HL-60 (cell line): ENCODE results near the gene PRPF39.

Source experiments
- DNase-seq, 2 experiments: peaks; one replicate each; pipeline ENCODE4 v3.0.0-alpha.2; 2010 to 2020; ENCODE audit warnings: low read depth in 1 of 2, low spot score in 1 of 2
- H3K27ac ChIP-seq: fragments of 250-450 bp; sonication (Bioruptor Pico); replicated peaks from 2 replicates; pipeline ENCODE4 v1.5.1; 2020; ENCODE audit warnings: mild to moderate bottlenecking, moderate library complexity
- H3K27me3 ChIP-seq: fragments of 250-450 bp; sonication (Bioruptor Pico); 2 replicates; pipeline ENCODE4 v1.5.1; 2021; ENCODE audit warnings: mild to moderate bottlenecking, moderate library complexity; ENCODE audit not compliant: insufficient read depth, poor library complexity, severe bottlenecking
- H3K4me3 ChIP-seq: replicated peaks from 2 replicates; pipeline ENCODE4 v1.5.1; 2011; ENCODE audit warnings: mild to moderate bottlenecking, control low read depth, low read length; ENCODE audit not compliant: insufficient read depth
- GABPA ChIP-seq: IDR thresholded peaks from 2 replicates; pipeline ENCODE4 v1.6.1; 2012; ENCODE audit warnings: low read depth
- POLR2AphosphoS5 ChIP-seq: IDR thresholded peaks from 2 replicates; pipeline ENCODE4 v1.6.1; 2012; ENCODE audit warnings: low read depth
- SPI1 ChIP-seq: IDR thresholded peaks from 2 replicates; pipeline ENCODE4 v1.6.1; 2012; ENCODE audit warnings: low read depth, mild to moderate bottlenecking, borderline replicate concordance
- TF ChIP-seq, protein P1 (sequence below): IDR thresholded peaks from one replicate; pipeline ENCODE4 v1.5.1; 2011; ENCODE audit warnings: low read length, control low read depth, inconsistent platforms; ENCODE audit not compliant: insufficient read depth
- TF ChIP-seq, protein P2 (sequence below): IDR thresholded peaks from 2 replicates; pipeline ENCODE4 v1.6.1; 2012; ENCODE audit warnings: low read depth; ENCODE audit not compliant: insufficient replicate concordance

PRPF39 gene

DNA sequence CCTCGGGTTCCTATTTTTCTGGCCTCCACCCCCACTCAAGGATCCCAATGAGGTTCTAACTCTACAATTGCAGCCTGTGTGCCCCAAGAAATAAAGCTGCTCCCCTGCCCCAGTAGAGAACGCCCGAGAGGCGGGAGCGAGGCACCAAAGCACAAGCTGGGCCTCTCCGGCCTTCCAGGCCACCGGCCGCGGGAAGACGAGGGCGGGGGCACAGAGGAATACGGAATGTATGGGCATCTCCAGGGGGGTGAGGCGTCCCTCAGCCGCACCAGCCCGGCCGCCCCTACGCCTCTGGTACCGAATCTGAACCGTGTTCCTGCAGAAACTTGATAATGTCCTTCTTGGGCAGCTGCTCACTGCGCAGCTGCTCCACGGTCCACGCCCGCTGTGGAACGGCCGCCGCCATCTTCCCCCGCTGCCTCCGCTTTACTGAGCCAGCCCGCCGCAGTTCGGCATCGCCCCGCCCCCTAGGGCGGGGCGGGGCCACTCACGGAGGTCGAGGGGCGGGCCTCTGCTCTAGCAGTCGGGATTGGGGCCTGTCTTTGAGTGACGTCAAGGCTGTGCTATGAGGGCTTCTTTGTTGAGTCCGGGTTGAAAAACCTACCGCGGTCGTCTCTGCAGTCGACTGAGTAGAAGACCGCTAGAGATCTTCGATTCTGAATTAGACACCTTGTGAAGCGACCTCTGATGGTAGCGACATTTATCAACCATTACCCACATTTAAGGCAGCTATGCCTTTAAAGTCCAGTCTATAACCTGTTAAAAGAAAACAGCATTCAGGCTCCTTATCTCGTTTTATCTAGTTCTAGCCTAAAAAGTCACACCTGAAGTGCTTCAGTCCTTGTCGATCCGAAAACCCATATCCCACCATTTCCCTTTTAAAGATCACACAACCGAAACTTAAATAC is 50.4 kb downstream of the PRPF39 start, which contains the start of gene FKBP3:
Gene FKBP3, minus strand, starts transcription at position 431 of the 908 bp plus-strand sequence. Its CDS starts 25 bp downstream, at position 406.
- Histone ChIP-seq H3K4me3 (peak within 1 kb of the TSS; percentile 90), H3K27ac (peak within 1 kb of the TSS; percentile 97), H3K27me3 (no peaks in the 10 kb centered on the region)
- DNase-seq, result peak; percentile 96 to 99
- peak; percentile 54 for TF ChIP-seq GABPA
- TF ChIP-seq, protein P1, sequence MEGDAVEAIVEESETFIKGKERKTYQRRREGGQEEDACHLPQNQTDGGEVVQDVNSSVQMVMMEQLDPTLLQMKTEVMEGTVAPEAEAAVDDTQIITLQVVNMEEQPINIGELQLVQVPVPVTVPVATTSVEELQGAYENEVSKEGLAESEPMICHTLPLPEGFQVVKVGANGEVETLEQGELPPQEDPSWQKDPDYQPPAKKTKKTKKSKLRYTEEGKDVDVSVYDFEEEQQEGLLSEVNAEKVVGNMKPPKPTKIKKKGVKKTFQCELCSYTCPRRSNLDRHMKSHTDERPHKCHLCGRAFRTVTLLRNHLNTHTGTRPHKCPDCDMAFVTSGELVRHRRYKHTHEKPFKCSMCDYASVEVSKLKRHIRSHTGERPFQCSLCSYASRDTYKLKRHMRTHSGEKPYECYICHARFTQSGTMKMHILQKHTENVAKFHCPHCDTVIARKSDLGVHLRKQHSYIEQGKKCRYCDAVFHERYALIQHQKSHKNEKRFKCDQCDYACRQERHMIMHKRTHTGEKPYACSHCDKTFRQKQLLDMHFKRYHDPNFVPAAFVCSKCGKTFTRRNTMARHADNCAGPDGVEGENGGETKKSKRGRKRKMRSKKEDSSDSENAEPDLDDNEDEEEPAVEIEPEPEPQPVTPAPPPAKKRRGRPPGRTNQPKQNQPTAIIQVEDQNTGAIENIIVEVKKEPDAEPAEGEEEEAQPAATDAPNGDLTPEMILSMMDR, result no peak
- TF ChIP-seq SPI1, result no peak
- TF ChIP-seq, protein P2, sequence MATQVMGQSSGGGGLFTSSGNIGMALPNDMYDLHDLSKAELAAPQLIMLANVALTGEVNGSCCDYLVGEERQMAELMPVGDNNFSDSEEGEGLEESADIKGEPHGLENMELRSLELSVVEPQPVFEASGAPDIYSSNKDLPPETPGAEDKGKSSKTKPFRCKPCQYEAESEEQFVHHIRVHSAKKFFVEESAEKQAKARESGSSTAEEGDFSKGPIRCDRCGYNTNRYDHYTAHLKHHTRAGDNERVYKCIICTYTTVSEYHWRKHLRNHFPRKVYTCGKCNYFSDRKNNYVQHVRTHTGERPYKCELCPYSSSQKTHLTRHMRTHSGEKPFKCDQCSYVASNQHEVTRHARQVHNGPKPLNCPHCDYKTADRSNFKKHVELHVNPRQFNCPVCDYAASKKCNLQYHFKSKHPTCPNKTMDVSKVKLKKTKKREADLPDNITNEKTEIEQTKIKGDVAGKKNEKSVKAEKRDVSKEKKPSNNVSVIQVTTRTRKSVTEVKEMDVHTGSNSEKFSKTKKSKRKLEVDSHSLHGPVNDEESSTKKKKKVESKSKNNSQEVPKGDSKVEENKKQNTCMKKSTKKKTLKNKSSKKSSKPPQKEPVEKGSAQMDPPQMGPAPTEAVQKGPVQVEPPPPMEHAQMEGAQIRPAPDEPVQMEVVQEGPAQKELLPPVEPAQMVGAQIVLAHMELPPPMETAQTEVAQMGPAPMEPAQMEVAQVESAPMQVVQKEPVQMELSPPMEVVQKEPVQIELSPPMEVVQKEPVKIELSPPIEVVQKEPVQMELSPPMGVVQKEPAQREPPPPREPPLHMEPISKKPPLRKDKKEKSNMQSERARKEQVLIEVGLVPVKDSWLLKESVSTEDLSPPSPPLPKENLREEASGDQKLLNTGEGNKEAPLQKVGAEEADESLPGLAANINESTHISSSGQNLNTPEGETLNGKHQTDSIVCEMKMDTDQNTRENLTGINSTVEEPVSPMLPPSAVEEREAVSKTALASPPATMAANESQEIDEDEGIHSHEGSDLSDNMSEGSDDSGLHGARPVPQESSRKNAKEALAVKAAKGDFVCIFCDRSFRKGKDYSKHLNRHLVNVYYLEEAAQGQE, result peak; percentile 35
- TF ChIP-seq POLR2AphosphoS5, result peak; percentile 74

DNA sequence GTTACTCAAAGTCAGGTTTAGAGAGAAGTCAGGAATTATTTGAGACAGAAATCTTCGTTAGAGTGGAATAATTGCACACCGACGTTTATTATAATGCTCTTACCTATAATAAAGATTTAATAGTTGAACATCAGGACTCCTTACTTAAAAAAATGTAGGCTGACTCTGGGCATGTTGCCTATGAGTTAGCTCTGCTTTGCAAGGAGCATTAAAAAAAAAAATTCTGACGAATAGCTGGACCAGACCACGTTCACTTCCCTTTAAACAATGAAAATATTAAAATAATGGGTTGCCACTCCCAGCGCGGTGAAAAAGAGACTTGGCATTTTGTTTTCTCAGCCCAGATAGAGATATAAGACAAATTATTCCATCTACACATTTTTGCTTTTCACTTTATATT is 51.2 kb downstream of the PRPF39 start:
- TF ChIP-seq, protein P2, result no peak
- TF ChIP-seq SPI1 (no peak), GABPA (no peak)
- Histone ChIP-seq H3K4me3 (peak overlapping the region; percentile 39), H3K27me3 (no peaks in the 10 kb centered on the region), H3K27ac (peak overlapping the region; percentile 97)
- DNase-seq, result no peak

DNA sequence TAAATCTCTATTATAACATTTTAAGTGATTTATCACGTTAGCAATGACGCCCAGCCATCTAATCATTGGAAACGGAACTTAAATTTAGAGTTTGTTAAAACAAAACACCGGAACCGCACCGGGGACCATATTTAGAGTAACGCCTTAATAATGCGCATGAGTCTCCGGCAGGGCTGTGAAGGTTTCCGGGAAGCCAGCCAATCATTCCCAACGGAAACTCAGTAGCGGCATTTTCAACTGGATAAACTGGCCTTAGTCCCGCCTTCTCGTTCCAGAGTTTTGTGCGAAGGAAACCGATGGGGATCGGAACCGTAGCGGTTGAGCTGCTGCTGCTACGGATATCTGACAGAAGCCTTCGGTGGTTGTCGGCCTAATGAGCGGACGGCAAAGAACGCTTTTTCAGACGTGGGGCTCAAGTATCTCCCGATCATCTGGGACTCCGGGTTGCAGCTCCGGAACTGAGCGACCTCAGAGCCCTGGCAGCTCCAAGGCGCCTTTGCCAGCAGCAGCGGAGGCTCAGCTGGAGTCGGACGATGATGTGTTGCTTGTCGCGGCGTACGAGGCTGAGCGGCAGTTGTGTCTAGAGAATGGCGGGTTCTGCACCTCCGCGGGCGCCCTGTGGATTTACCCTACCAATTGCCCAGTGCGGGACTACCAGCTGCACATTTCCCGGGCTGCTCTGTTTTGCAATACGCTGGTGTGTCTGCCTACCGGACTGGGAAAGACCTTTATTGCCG is 51.9 kb downstream of the PRPF39 start, which contains the start of gene FANCM:
Gene FANCM, plus strand, starts transcription at position 272 of the 737 bp plus-strand sequence. Its CDS starts 102 bp downstream, at position 374.
- Histone ChIP-seq H3K27me3 (no peaks in the 10 kb centered on the region), H3K27ac (peak within 1 kb of the TSS; percentile 97), H3K4me3 (peak within 1 kb of the TSS; percentile 89)
- TF ChIP-seq POLR2AphosphoS5 (peak; percentile 71), GABPA (peak; percentile 98)
- TF ChIP-seq, protein P1, result no peak
- TF ChIP-seq, protein P2, result no peak
- peak; percentile 87 to 96 for DNase-seq
